NCI-H2081 treated with DMSO at 0.1 percent for 48 hours (cell line): ENCODE data around the gene ATP6V1C2.

ENCODE experiments used
- DNase-seq: peaks from one replicate; lab custom pipeline; 2025; lab: John Stamatoyannopoulos, UW

ATP6V1C2 gene

GRCh38 chr2:10721396-10722251 is at the start of gene ATP6V1C2:
Gene ATP6V1C2, plus strand, starts transcription at chr2:10721630. Its CDS starts 1,220 bp downstream, at chr2:10722850.
- DNase-seq: no peak

- no peak for DNase-seq
Measured at GRCh38 chr2:10675131-10675530, 46.3 kb upstream of the ATP6V1C2 start.

GRCh38 chr2:10678225-10678624 is 43.2 kb upstream of the ATP6V1C2 start:
- DNase-seq: no peak

- DNase-seq: no peak
Measured at GRCh38 chr2:10680214-10680613, 41.2 kb upstream of the ATP6V1C2 start.

- DNase-seq: no peak
Measured at GRCh38 chr2:10680957-10681356, 40.5 kb upstream of the ATP6V1C2 start.

GRCh38 chr2:10686176-10686730 is 35.2 kb upstream of the ATP6V1C2 start:
- DNase-seq: no peak

GRCh38 chr2:10688921-10689807 is 32.3 kb upstream of the ATP6V1C2 start:
- DNase-seq: no peak

- no peak for DNase-seq
Measured at GRCh38 chr2:10691521-10691920, 29.9 kb upstream of the ATP6V1C2 start.

- DNase-seq: no peak
Measured at GRCh38 chr2:10700078-10700803, 21.2 kb upstream of the ATP6V1C2 start.

GRCh38 chr2:10704034-10704594 is 17.3 kb upstream of the ATP6V1C2 start:
- no peak for DNase-seq

GRCh38 chr2:10706033-10706432 is 15.4 kb upstream of the ATP6V1C2 start:
- no peak for DNase-seq

GRCh38 chr2:10707831-10708230 is 13.6 kb upstream of the ATP6V1C2 start:
- no peak for DNase-seq

- no peak for DNase-seq
Measured at GRCh38 chr2:10709290-10709939, 12.0 kb upstream of the ATP6V1C2 start.

- no peak for DNase-seq
Measured at GRCh38 chr2:10712185-10712809, 9.1 kb upstream of the ATP6V1C2 start.

- no peak for DNase-seq
Measured at GRCh38 chr2:10716581-10716980, 4.8 kb upstream of the ATP6V1C2 start.

- no peak for DNase-seq
Measured at GRCh38 chr2:10717628-10718027, 3.8 kb upstream of the ATP6V1C2 start.

- no peak for DNase-seq
Measured at GRCh38 chr2:10720306-10720705, 1.1 kb upstream of the ATP6V1C2 start.

- no peak for DNase-seq
Measured at GRCh38 chr2:10720947-10721395, 459 bp upstream of the ATP6V1C2 start.

GRCh38 chr2:10722252-10722825 is 909 bp downstream of the ATP6V1C2 start:
- DNase-seq: no peak

GRCh38 chr2:10732924-10733565 is 11.6 kb downstream of the ATP6V1C2 start:
- DNase-seq: no peak
